ENCODE results near the gene GMDS. TPM values are rescaled to one million over a fixed set of nuclear protein-coding genes. Genes with fewer than 3 reads are reported as not detected.

GMDS gene
- total and polyA plus RNA-seq, 2 experiments from 2014 or later: 6.3 to 17.7 TPM

DNA sequence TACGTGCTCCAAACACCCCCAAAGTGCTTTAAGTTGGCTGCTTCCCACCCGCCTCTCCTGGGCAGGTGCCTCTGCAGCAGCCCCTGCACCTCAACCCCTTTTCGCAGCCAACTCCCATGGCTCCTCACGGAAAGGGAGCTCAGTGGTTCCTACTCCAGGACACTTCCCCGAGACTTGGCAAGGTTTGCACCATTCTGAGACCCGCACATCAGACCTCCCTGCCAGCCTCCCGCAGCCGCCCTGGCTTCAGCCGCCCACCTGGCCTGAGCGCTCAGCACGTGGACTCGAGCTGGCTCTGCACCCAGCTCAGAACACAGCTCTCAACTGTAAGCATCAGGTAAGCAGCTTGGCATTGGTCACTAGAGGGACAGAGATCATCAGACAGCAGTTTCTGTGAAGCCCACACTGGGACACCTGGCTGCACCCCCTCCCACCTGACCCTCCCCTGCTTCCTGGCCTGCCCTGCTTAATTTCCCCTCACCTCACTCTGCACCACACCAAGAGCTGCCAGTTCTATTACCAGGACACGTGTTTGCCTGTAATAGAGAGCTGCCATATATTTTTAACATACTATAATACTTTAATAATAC is 28.5 kb downstream of the GMDS start:
- no peaks in the 10 kb centered on the region for H3K4me1 ChIP-seq (ENCODE audit: low read depth)
- H3K27me3 ChIP-seq: no peaks in the 10 kb centered on the region
- no peaks in the 10 kb centered on the region for H3K36me3 ChIP-seq
- DNase-seq (ENCODE audit: low read depth in 1 of 2, low spot score in 1 of 2): no peak
- TF ChIP-seq, protein P1, sequence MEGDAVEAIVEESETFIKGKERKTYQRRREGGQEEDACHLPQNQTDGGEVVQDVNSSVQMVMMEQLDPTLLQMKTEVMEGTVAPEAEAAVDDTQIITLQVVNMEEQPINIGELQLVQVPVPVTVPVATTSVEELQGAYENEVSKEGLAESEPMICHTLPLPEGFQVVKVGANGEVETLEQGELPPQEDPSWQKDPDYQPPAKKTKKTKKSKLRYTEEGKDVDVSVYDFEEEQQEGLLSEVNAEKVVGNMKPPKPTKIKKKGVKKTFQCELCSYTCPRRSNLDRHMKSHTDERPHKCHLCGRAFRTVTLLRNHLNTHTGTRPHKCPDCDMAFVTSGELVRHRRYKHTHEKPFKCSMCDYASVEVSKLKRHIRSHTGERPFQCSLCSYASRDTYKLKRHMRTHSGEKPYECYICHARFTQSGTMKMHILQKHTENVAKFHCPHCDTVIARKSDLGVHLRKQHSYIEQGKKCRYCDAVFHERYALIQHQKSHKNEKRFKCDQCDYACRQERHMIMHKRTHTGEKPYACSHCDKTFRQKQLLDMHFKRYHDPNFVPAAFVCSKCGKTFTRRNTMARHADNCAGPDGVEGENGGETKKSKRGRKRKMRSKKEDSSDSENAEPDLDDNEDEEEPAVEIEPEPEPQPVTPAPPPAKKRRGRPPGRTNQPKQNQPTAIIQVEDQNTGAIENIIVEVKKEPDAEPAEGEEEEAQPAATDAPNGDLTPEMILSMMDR (IDR thresholded peaks at IDR 0.05; ENCODE audit: low read depth, low read length): no peak
- H3K9me3 ChIP-seq (ENCODE audit: low read depth): no peaks in the 10 kb centered on the region
- H3K4me3 ChIP-seq: no peak overlapping the region
- H3K27ac ChIP-seq: no peak overlapping the region

DNA sequence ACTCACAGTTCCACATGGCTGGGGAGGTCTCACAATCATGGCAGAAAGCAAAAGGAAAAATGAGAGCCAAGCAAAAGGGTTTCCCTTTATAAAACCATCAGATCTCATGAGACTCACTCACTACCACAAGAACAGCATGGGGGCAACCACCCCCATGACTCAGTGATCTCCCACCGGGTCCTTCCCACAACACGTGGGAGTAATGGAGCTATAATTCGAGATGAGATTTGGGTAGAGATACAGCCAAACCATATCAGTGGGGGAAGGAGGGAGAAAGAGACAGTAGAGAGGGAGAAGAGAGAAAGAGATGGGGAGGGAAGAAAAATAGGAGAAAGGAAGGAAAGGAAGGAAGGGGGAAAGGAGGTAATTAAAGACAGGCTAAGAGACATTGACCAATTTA is 30.1 kb downstream of the GMDS start:
- no peaks in the 10 kb centered on the region for H3K9me3 ChIP-seq (ENCODE audit: low read depth)
- no peak for DNase-seq (ENCODE audit: low read depth in 1 of 2, low spot score in 1 of 2)
- no peak overlapping the region for H3K4me3 ChIP-seq
- H3K27me3 ChIP-seq: no peaks in the 10 kb centered on the region
- TF ChIP-seq, protein P1 (IDR thresholded peaks at IDR 0.05; ENCODE audit: low read depth, low read length): no peak
- no peaks in the 10 kb centered on the region for H3K4me1 ChIP-seq (ENCODE audit: low read depth)
- no peaks in the 10 kb centered on the region for H3K36me3 ChIP-seq
- H3K27ac ChIP-seq: no peak overlapping the region

DNA sequence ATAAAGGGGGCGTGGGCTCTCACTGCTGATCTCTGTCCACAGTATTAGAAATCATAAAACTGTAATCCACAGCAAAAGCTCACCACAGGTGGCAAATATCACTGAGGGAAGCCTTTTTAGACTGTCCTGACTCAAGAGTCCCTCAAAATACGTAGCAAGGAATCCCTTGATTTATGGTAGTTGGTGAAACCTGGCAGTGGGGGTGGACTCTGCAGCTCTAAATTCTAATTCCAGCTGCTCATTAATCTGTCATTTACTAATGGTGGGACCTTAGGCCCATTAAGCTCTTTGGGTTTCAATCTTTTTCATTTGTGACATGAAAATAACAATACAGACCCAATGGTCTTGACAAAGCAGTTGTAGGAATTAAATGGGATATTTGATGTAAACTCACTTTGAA is 32.3 kb downstream of the GMDS start:
- Histone ChIP-seq H3K9me3 (ENCODE audit: low read depth) (no peaks in the 10 kb centered on the region), H3K4me3 (no peak overlapping the region), H3K27ac (no peak overlapping the region), H3K27me3 (no peaks in the 10 kb centered on the region), H3K4me1 (ENCODE audit: low read depth) (no peaks in the 10 kb centered on the region), H3K36me3 (no peaks in the 10 kb centered on the region)
- TF ChIP-seq, protein P1 (IDR thresholded peaks at IDR 0.05; ENCODE audit: low read depth, low read length): no peak
- no peak for DNase-seq (ENCODE audit: low read depth in 1 of 2, low spot score in 1 of 2)

DNA sequence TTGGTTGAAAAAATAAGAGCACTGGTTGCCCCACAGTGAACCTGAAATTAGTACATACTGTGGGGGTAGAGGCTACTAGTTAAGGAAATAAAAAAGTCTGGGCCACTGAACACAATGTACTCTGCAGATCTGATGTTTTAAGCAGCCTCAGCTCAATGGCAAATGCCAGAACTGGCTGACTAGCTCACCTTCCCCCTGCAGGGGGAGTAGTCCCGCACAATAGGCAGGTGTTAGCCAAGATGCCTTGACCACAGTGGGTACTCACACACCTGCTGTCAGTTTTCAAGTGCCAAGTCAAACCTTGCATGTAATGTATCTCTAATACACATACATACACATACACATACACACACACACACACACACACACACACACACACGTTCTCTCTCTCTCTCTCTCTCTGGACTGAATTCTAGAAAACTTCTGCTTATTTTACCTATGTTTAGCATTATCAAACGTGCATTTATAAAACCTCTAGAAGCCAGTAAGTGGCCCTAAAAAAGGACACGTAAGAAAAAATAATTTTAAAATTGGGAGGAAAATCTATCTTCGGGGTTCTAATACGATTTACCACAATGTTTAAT is 36.1 kb downstream of the GMDS start:
- no peak overlapping the region for H3K27ac ChIP-seq
- no peaks in the 10 kb centered on the region for H3K36me3 ChIP-seq
- peak; percentile 39 to 58 for DNase-seq (ENCODE audit: low read depth in 1 of 2, low spot score in 1 of 2)
- no peaks in the 10 kb centered on the region for H3K27me3 ChIP-seq
- TF ChIP-seq, protein P1 (IDR thresholded peaks at IDR 0.05; ENCODE audit: low read depth, low read length): peak; percentile 58
- H3K4me1 ChIP-seq (ENCODE audit: low read depth): no peaks in the 10 kb centered on the region
- no peaks in the 10 kb centered on the region for H3K9me3 ChIP-seq (ENCODE audit: low read depth)
- no peak overlapping the region for H3K4me3 ChIP-seq

DNA sequence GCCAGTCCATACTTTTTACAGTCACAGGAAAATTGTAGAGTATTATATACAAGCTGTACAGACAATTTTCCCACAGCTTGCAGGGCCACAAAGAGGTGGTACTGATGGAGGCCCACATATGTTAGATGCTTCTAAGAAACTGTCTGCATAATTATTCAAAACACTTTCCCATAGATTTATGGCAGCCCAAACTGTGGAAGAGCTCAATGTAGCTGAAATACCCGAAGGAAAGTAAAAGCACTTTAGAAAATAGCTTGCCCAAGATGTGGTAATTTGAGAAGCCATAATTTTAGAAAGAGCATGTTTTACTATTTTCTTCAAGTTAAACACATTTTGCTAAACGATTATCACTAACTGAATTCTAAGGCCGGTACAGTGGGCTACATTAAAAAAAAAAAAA is 36.9 kb downstream of the GMDS start:
- Histone ChIP-seq H3K4me1 (ENCODE audit: low read depth) (no peaks in the 10 kb centered on the region), H3K27ac (no peak overlapping the region), H3K27me3 (no peaks in the 10 kb centered on the region), H3K36me3 (no peaks in the 10 kb centered on the region), H3K9me3 (ENCODE audit: low read depth) (no peaks in the 10 kb centered on the region), H3K4me3 (no peak overlapping the region)
- DNase-seq (ENCODE audit: low read depth in 1 of 2, low spot score in 1 of 2): no peak
- TF ChIP-seq, protein P1 (IDR thresholded peaks at IDR 0.05; ENCODE audit: low read depth, low read length): no peak
